Spleen (tissue), 7 donors: ENCODE data around the gene MCCC1.
"Not testable (repeated sequence)": the region's sequence is repeated elsewhere in the genome, so short reads cannot be mapped to it uniquely, and the experiment has no call there.

ENCODE experiments used
- CTCF ChIP-seq, 11 experiments: fragments of 200-600 bp in 7 of 11; fragments of 450-650 bp in 4 of 11; sonication (generic) in 4 of 11; IDR thresholded peaks in 8 of 11; conservative IDR thresholded peaks in 3 of 11; 1 replicate in 7 of 11; 2 replicates in 4 of 11; pipeline versions ENCODE4 v1.4.0 to v1.8.0; 2016 to 2021; ENCODE audit warnings: antibody characterized with exemption in 11 of 11, inconsistent platforms in 4 of 11, mild to moderate bottlenecking in 1 of 11
- POLR2A ChIP-seq, 3 donors: fragments of 450-650 bp; IDR thresholded peaks; one replicate each; pipeline ENCODE4 v1.5.1; 2017; ENCODE audit warnings: antibody characterized with exemption in 3 of 3, mild to moderate bottlenecking in 1 of 3
- POLR2AphosphoS5 ChIP-seq, 3 donors: sonication (generic); formaldehyde crosslinking; IDR thresholded peaks; one replicate each; pipeline ENCODE4 v1.5.1; 2017; ENCODE audit warnings: antibody characterized with exemption in 3 of 3
- donor health status: DM: no; HTN: no; CAD: no; lungs with moderate emphysema.
- donor health status: DM: no; HTN: no; CAD: no.
- donor health status: DM: no; HTN: no; CAD: no.

- not testable (repeated sequence) for TF ChIP-seq POLR2AphosphoS5 (IDR thresholded peaks at IDR 0.05); POLR2A (IDR thresholded peaks at IDR 0.05); CTCF (IDR thresholded peaks at IDR 0.05 in 8 of 11, conservative IDR thresholded peaks at IDR 0.05 in 3 of 11)
Observed at GRCh38 chr3:183066891-183067290, 32.4 kb downstream of the MCCC1 start.
